Ramos (cell line): Measurements from ENCODE around the gene CDH4.

Experiments
- in situ Hi-C: fragments of 300-500 bp; cut with MboI; formaldehyde crosslinking; loops from one replicate; pipeline ENCODE4 v1.14.3; 2022; ENCODE audit warnings: low sequenced_read_pairs; ENCODE audit not compliant: unreplicated experiment

CDH4 gene

GRCh38 chr20:61649105-61649859 lies 397.2 kb downstream of the CDH4 start:
- in situ Hi-C loops = no loop called here

GRCh38 chr20:61649860-61650162 lies 397.8 kb downstream of the CDH4 start:
- in situ Hi-C loops = no loop called here

DNA sequence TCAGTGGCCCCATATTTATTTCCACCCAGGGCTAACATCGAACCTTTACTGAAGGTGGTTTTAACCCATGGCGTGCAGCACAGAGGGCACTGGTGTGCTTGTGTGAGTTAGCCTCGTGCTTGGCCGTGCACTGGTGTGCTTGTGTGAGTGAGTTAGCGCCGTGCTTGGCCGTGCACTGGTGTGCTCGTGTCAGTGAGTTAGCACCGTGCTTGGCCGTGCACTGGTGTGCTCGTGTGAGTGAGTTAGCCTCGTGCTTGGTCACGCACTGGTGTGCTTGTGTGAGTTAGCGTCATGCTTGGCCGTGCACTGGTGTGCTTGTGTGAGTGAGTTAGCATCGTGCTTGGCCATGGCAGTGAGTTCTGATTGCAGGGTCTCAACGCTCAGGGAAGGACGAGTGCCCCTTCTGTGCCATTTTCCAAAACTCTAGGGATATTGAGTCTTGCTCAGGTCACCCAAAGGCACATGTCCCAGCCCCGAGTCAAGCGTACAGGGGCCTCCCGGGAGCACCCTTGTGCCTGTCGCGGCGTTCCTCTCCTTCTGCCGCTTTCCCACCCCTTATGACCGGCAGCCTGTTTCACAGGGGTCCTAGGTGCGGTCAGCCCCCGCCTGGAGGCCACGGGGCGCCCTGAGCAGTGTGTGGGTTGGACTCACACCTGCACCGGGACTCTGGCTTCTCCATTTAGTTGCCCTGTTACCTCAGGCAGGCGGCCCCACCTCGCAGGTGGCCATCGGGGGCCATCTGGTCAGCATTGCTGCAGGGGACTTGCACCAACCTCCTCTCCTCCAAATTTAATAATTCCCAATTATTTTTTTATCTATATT lies 399.1 kb downstream of the CDH4 start:
- in situ Hi-C loops = no loop called here

- in situ Hi-C loops = no loop called here
These were observed 400.1 kb downstream of the CDH4 start for GRCh38 chr20:61652146-61652545.

- in situ Hi-C loops = no loop called here
These were observed 402.7 kb downstream of the CDH4 start for GRCh38 chr20:61654726-61655125.

GRCh38 chr20:61655591-61655990 lies 403.5 kb downstream of the CDH4 start:
- in situ Hi-C loops = no loop called here

GRCh38 chr20:61656198-61656597 lies 404.1 kb downstream of the CDH4 start:
- in situ Hi-C loops = no loop called here

- in situ Hi-C loops = no loop called here
These were observed 405.8 kb downstream of the CDH4 start for GRCh38 chr20:61657721-61658377.

GRCh38 chr20:61658563-61658962 lies 406.5 kb downstream of the CDH4 start:
- in situ Hi-C loops = no loop called here

- in situ Hi-C loops = no loop called here
These were observed 407.4 kb downstream of the CDH4 start for GRCh38 chr20:61659246-61659993.

GRCh38 chr20:61659994-61660346 lies 407.9 kb downstream of the CDH4 start:
- in situ Hi-C loops = no loop called here

DNA sequence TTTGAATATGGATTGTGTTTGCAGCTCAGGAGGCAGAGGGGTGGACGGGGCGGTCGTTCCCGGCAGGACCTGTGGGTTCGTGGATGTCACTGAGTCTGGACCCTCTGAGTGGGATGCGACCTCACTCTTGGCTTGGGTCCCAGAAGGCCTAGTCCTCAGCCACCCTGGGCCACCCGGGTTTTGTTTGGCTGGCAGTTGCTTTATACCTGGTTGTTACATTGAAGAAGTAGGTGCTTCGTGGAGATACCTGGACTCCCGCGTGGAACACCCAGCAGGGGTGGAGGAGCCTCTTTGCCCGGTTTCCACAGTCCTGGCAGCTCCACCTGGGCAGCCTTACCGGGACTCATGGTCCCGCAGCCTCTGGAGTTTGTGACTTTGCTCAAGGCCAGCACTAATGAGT lies 408.5 kb downstream of the CDH4 start:
- in situ Hi-C loops = no loop called here

- in situ Hi-C loops = no loop called here
These were observed 409.0 kb downstream of the CDH4 start for GRCh38 chr20:61661025-61661424.

- in situ Hi-C loops = no loop called here
These were observed 409.5 kb downstream of the CDH4 start for GRCh38 chr20:61661583-61661982.

GRCh38 chr20:61662226-61662967 lies 410.3 kb downstream of the CDH4 start:
- in situ Hi-C loops = no loop called here

- in situ Hi-C loops = no loop called here
These were observed 410.9 kb downstream of the CDH4 start for GRCh38 chr20:61662968-61663331.

- in situ Hi-C loops = no loop called here
These were observed 411.7 kb downstream of the CDH4 start for GRCh38 chr20:61663521-61664425.

DNA sequence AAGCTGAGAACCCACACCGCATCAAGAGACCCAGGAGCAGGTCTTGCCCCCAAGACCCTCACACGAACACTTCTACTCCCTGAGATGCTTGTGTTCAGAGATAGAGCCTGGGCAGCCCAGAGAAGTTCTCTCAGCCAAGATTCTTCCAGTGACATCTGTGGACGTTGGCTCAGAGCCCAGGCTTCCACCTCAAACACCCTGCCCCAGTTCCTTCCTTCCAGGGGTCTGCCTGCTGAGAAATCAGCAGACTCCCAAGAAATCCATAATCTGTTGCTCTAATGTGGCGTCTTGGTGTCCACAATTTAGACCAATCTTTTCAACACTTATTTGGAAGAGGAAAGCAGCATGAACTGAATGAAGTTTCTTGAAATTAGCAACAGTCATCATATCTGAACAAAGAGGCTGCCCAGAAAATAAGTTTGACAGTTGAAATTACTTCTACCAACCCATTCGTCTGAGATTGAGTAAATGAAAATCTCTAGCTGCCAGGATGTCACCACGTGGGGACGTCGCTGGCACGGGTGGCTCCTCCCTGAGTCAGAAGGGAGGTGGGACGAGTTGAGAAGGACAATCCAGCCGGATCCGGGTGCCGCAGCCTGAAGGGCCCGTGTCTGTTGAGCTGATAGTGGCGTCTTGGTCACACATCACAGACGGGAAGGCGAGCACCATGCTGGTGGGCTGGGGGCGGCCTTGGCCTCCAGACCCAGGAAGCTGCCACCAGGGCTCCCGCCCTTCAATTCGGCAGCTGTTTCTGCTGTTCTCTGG lies 412.7 kb downstream of the CDH4 start:
- in situ Hi-C loops = no loop called here
